ENCODE data around the gene SNTN. TPM values are rescaled to one million over a fixed set of nuclear protein-coding genes. Genes with fewer than 3 reads are reported as not detected.

Gene SNTN
- total and polyA plus RNA-seq, 12 donors = not detected

- H3K4me3 ChIP-seq = no peak overlapping the region
Measured at GRCh38 chr3:63693351-63693750, 40.9 kb downstream of the SNTN start.

GRCh38 chr3:63705092-63705645 lies 52.7 kb downstream of the SNTN start:
- 83 to 92% (median 88%) methylated on average over 4 of the region's 4 CpGs for WGBS, 4 donors
- H3K27ac ChIP-seq = no peak overlapping the region
- DNase-seq = no peak
- H3K9me3 ChIP-seq (replicated peaks in 1 of 3) = no peaks in the 10 kb centered on the region
- H3K36me3 ChIP-seq (replicated peaks in 1 of 2) = no peaks in the 10 kb centered on the region
- TF ChIP-seq POLR2A (IDR thresholded peaks at IDR 0.05) = no peak
- TF ChIP-seq CTCF (IDR thresholded peaks at IDR 0.05) = no peak
- intact Hi-C loops (cut with DNase I) = no loop called here
- H3K4me1 ChIP-seq (replicated peaks in 1 of 2) = no peaks in the 10 kb centered on the region
- H3K27me3 ChIP-seq = no peaks in the 10 kb centered on the region
- no peak overlapping the region for H3K4me3 ChIP-seq

More at GRCh38 chr3:63693351-63693750, 40.9 kb downstream of the SNTN start:
- TF ChIP-seq POLR2A (IDR thresholded peaks at IDR 0.05) (no peak), CTCF (IDR thresholded peaks at IDR 0.05) (no peak)
- DNase-seq = no peak
- no peaks in the 10 kb centered on the region for H3K9me3 ChIP-seq (replicated peaks in 1 of 3)
- H3K27ac ChIP-seq = no peak overlapping the region
- H3K27me3 ChIP-seq = no peaks in the 10 kb centered on the region
- H3K36me3 ChIP-seq (replicated peaks in 1 of 2) = no peaks in the 10 kb centered on the region
- no peaks in the 10 kb centered on the region for H3K4me1 ChIP-seq (replicated peaks in 1 of 2)
- intact Hi-C loops (cut with DNase I) = no loop called here

- no peak overlapping the region for H3K4me3 ChIP-seq
- 41 to 57% (median 47%) methylated on average over 4 of the region's 4 CpGs for WGBS, 4 donors
- intact Hi-C loops (cut with DNase I) = no loop called here
- DNase-seq = no peak
- peak overlapping the region in 1 of 5 donors; percentile 46 for H3K27ac ChIP-seq
- H3K9me3 ChIP-seq (replicated peaks in 1 of 3) = no peaks in the 10 kb centered on the region
- no peaks in the 10 kb centered on the region for H3K27me3 ChIP-seq
- no peaks in the 10 kb centered on the region for H3K4me1 ChIP-seq (replicated peaks in 1 of 2)
- no peaks in the 10 kb centered on the region for H3K36me3 ChIP-seq (replicated peaks in 1 of 2)
- TF ChIP-seq CTCF (IDR thresholded peaks at IDR 0.05) (no peak), POLR2A (IDR thresholded peaks at IDR 0.05) (no peak)
Measured at GRCh38 chr3:63706321-63707085, 54.0 kb downstream of the SNTN start.

- Histone ChIP-seq H3K4me3 (no peak overlapping the region), H3K4me1 (replicated peaks in 1 of 2) (no peaks in the 10 kb centered on the region), H3K27ac (peak overlapping the region in 1 of 5 donors; percentile 46), H3K9me3 (replicated peaks in 1 of 3) (no peaks in the 10 kb centered on the region), H3K27me3 (no peaks in the 10 kb centered on the region), H3K36me3 (replicated peaks in 1 of 2) (no peaks in the 10 kb centered on the region)
- DNase-seq = no peak
- TF ChIP-seq CTCF (IDR thresholded peaks at IDR 0.05) = no peak
- no peak for TF ChIP-seq POLR2A (IDR thresholded peaks at IDR 0.05)
- 46 to 75% (median 70%) methylated on average over 1 of the region's 1 CpG for WGBS, 4 donors
- intact Hi-C loops (cut with DNase I) = no loop called here
Measured at GRCh38 chr3:63707731-63708130, 55.3 kb downstream of the SNTN start.

Measured in adrenal gland (tissue), 12 donors.